Measurements from ENCODE around the gene PDE6B. TPM values are rescaled to one million over a fixed set of nuclear protein-coding genes. Genes with fewer than 3 reads are reported as not detected.
"Not testable (repeated sequence)": the region's sequence is repeated elsewhere in the genome, so short reads cannot be mapped to it uniquely, and the experiment has no call there.

Gene PDE6B
- total RNA-seq, 1 experiment from 2014 or later = 12.7 TPM

- no peak overlapping the region for H3K4me3 ChIP-seq (ENCODE audit: insufficient read depth, low read depth, low read length)
- H3K36me3 ChIP-seq (replicated peaks; ENCODE audit: control insufficient read depth, insufficient read depth, low read length) = no peaks in the 10 kb centered on the region
- peak; percentile 27 for DNase-seq
- H3K27me3 ChIP-seq (ENCODE audit: control insufficient read depth, insufficient read depth, low read length) = no peaks in the 10 kb centered on the region
These were observed 36.0 kb upstream of the PDE6B start for GRCh38 chr4:589219-589963.

- H3K27me3 ChIP-seq (ENCODE audit: control insufficient read depth, insufficient read depth, low read length) = no peaks in the 10 kb centered on the region
- H3K4me3 ChIP-seq (ENCODE audit: insufficient read depth, low read depth, low read length) = no peak overlapping the region
- H3K36me3 ChIP-seq (replicated peaks; ENCODE audit: control insufficient read depth, insufficient read depth, low read length) = no peaks in the 10 kb centered on the region
- peak; percentile 8 for DNase-seq
These were observed 35.0 kb upstream of the PDE6B start for GRCh38 chr4:590313-590841.

GRCh38 chr4:592178-592577 lies 33.2 kb upstream of the PDE6B start:
- not testable (repeated sequence) for H3K27me3 ChIP-seq (ENCODE audit: control insufficient read depth, insufficient read depth, low read length); DNase-seq; H3K4me3 ChIP-seq (ENCODE audit: insufficient read depth, low read depth, low read length); H3K36me3 ChIP-seq (replicated peaks; ENCODE audit: control insufficient read depth, insufficient read depth, low read length)

GRCh38 chr4:592825-593520 lies 32.4 kb upstream of the PDE6B start:
- Histone ChIP-seq H3K36me3 (replicated peaks; ENCODE audit: control insufficient read depth, insufficient read depth, low read length) (no peaks in the 10 kb centered on the region), H3K4me3 (ENCODE audit: insufficient read depth, low read depth, low read length) (no peak overlapping the region), H3K27me3 (ENCODE audit: control insufficient read depth, insufficient read depth, low read length) (no peaks in the 10 kb centered on the region)
- DNase-seq = peak; percentile 39

- Histone ChIP-seq H3K4me3 (ENCODE audit: insufficient read depth, low read depth, low read length) (no peak overlapping the region), H3K27me3 (ENCODE audit: control insufficient read depth, insufficient read depth, low read length) (no peaks in the 10 kb centered on the region), H3K36me3 (replicated peaks; ENCODE audit: control insufficient read depth, insufficient read depth, low read length) (no peaks in the 10 kb centered on the region)
- DNase-seq = no peak
These were observed 26.4 kb upstream of the PDE6B start for GRCh38 chr4:598925-599324.

DNA sequence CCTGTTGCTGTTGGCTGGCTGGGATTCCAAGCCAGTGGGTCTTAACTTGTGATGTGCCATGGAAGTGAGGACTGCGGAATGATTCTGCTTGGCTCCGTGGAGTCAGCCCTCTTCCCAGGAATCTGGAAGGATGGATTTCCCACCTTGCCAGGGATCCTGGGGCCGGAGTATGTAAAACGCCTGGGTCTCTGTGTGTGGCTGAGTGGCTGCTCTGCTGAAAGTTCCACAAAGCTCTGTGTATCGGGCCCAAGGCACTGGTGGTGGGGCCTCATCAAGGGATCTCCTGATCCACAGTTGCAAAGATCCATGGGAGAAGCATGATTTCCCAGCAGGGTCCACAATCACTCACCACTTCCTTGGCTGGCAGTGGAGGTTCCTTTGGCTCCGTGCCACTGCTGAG lies 25.2 kb upstream of the PDE6B start:
- Histone ChIP-seq H3K27me3 (ENCODE audit: control insufficient read depth, insufficient read depth, low read length) (no peaks in the 10 kb centered on the region), H3K36me3 (replicated peaks; ENCODE audit: control insufficient read depth, insufficient read depth, low read length) (no peaks in the 10 kb centered on the region), H3K4me3 (ENCODE audit: insufficient read depth, low read depth, low read length) (no peak overlapping the region)
- peak; percentile 23 for DNase-seq

- no peak overlapping the region for H3K4me3 ChIP-seq (ENCODE audit: insufficient read depth, low read depth, low read length)
- peak; percentile 35 for DNase-seq
- H3K36me3 ChIP-seq (replicated peaks; ENCODE audit: control insufficient read depth, insufficient read depth, low read length) = no peaks in the 10 kb centered on the region
These were observed 24.4 kb upstream of the PDE6B start for GRCh38 chr4:600850-601515.

DNA sequence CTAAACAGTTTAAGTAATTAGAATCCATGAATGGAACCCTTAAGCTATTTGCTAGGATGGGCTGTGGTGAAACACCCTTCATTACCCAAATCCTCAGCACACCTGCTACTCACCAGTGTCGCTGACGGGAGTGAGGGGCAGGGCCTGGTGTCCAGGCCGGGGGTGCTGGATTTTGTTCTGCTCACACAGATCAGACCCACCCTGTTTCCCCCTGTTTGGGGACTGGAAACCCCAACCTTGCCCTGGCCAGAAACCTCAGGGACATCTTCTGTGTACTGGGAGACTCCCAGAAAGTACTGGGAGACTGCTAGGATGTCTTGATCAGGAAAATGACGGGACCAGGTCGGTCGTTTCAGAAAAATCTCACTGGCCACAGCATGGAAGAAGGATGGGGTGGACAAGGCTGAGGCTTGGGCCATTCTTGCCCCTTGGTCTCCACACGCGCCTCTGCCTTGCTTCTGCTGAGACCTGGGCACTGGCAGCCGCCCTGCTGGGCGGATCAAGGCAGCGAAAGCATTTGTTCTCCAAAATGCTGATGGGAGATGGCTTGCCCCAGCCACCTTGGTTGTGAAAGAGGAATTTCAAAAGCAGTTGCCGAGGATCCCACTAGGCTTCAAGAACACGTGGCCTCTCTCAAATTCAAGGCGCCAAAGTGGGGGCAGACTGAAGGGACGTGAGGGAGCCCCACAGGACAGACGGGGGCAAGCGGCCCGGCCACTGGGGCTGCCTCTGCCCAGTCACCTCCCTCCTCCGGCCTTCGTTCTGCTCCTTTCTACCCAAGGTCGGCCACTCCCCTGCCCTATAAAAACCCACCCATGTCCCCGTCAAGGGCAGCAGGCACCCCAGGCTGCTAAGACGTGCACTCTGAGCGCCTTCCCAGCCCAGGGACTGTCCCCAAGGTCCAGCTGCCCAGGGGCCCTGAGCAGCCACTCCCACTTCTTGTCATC lies 23.5 kb upstream of the PDE6B start:
- H3K4me3 ChIP-seq (ENCODE audit: insufficient read depth, low read depth, low read length) = no peak overlapping the region
- peak; percentile 33 for DNase-seq
- no peaks in the 10 kb centered on the region for H3K27me3 ChIP-seq (ENCODE audit: control insufficient read depth, insufficient read depth, low read length)
- H3K36me3 ChIP-seq (replicated peaks; ENCODE audit: control insufficient read depth, insufficient read depth, low read length) = no peaks in the 10 kb centered on the region

More at GRCh38 chr4:600850-601515, 24.4 kb upstream of the PDE6B start:
- no peaks in the 10 kb centered on the region for H3K27me3 ChIP-seq (ENCODE audit: control insufficient read depth, insufficient read depth, low read length)

DNA sequence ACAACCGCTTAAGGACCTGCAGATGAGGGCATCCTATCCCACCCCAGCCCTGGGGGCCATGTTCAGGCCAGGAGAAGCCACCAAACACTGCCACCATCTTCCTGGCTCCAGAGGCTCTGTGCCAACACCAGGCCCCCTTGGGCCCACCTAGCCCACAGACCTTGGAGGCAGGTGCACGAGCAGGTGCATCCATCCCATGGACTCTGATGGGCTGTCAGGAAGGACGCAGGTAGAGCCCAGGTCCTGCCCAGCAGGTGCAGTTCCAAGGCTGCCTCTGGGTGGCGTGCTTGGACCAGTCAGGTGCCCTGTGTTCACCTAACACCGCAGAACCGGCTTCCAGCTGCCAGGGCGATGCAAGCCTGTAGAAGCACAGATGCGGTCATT lies 22.8 kb upstream of the PDE6B start:
- no peaks in the 10 kb centered on the region for H3K36me3 ChIP-seq (replicated peaks; ENCODE audit: control insufficient read depth, insufficient read depth, low read length)
- no peak overlapping the region for H3K4me3 ChIP-seq (ENCODE audit: insufficient read depth, low read depth, low read length)
- H3K27me3 ChIP-seq (ENCODE audit: control insufficient read depth, insufficient read depth, low read length) = no peaks in the 10 kb centered on the region
- peak; percentile 96 for DNase-seq

DNA sequence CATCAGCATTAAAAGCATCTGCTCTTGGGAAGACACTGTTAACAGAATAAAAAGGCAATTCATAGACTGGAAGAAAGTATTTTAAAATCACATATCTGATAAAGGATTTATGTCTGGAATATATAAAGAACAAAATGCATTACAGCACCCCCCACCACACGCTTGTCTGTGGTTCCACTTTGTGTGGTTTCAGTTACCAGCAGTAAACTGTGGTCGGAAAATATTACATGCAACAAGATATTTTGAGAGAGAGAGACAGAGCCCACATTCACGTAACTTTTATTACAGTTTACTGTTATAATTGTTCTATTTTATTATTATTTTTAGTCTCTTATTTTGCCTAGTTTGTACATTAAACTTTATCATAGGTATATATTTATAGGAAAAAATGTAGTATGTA lies 21.2 kb upstream of the PDE6B start:
- Histone ChIP-seq H3K4me3 (ENCODE audit: insufficient read depth, low read depth, low read length) (no peak overlapping the region), H3K36me3 (replicated peaks; ENCODE audit: control insufficient read depth, insufficient read depth, low read length) (no peaks in the 10 kb centered on the region), H3K27me3 (ENCODE audit: control insufficient read depth, insufficient read depth, low read length) (no peaks in the 10 kb centered on the region)
- no peak for DNase-seq

DNA sequence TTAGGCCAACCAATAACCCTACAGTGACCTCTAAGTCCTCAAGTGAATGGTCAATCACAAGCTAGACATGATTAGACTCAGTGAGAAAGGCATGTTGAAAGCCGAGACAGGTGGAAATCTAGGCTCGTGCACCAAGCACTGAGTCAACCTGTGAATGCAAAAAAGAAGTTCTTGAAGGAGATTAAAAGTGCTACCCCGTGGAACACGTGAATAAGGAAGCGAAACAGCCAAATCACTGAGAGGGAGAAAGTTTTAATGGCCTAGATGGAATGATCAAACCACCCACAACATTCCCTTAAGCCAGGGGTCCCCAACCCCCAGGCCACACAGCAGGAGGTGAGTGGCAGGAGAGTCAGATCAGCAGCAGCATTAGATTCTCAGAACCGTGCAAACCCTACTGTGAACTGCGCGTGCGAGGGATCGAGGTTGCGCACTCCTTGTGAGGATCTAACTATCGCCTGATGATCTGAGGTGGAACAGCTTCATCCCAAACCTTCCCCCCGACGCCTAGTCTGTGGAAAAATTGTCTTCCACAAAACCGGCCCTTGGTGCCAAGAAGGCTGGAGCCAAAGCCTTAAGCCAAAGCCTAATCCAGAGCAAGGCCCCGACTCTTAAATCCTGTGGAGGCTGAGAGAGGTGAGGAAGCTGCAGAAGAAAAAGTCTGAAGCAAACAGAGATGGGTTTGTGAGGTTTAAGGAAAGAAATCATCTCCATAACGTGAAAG lies 19.5 kb upstream of the PDE6B start:
- no peak for DNase-seq
- Histone ChIP-seq H3K4me3 (ENCODE audit: insufficient read depth, low read depth, low read length) (no peak overlapping the region), H3K36me3 (replicated peaks; ENCODE audit: control insufficient read depth, insufficient read depth, low read length) (no peaks in the 10 kb centered on the region), H3K27me3 (ENCODE audit: control insufficient read depth, insufficient read depth, low read length) (no peaks in the 10 kb centered on the region)

- no peaks in the 10 kb centered on the region for H3K27me3 ChIP-seq (ENCODE audit: control insufficient read depth, insufficient read depth, low read length)
- H3K4me3 ChIP-seq (ENCODE audit: insufficient read depth, low read depth, low read length) = no peak overlapping the region
- no peaks in the 10 kb centered on the region for H3K36me3 ChIP-seq (replicated peaks; ENCODE audit: control insufficient read depth, insufficient read depth, low read length)
- DNase-seq = peak; percentile 62
These were observed 17.1 kb upstream of the PDE6B start for GRCh38 chr4:608236-608635.

GRCh38 chr4:609400-610050 lies 15.8 kb upstream of the PDE6B start:
- no peaks in the 10 kb centered on the region for H3K36me3 ChIP-seq (replicated peaks; ENCODE audit: control insufficient read depth, insufficient read depth, low read length)
- no peaks in the 10 kb centered on the region for H3K27me3 ChIP-seq (ENCODE audit: control insufficient read depth, insufficient read depth, low read length)
- no peak overlapping the region for H3K4me3 ChIP-seq (ENCODE audit: insufficient read depth, low read depth, low read length)
- peak; percentile 55 for DNase-seq
